Choroid plexus epithelial cell (primary cell): ENCODE results near the gene JADE2.

ENCODE experiments used
- DNase-seq: peaks from one replicate; pipeline ENCODE4 v3.0.0-alpha.2; 2010; ENCODE audit warnings: low read depth
- H3K4me3 ChIP-seq: 2 replicates; pipeline ENCODE4 v1.5.1; 2011; ENCODE audit warnings: low read depth, mild to moderate bottlenecking, control low read depth, low read length, moderate library complexity
- CTCF ChIP-seq: conservative IDR thresholded peaks from 2 replicates; pipeline ENCODE4 v1.5.1; 2011; ENCODE audit warnings: low read depth, mild to moderate bottlenecking, control low read depth, inconsistent platforms, low read length, moderate library complexity

The JADE2 gene

GRCh38 chr5:134608555-134608954, 83.1 kb downstream of the JADE2 start:
- no peak overlapping the region for H3K4me3 ChIP-seq
- no peak for TF ChIP-seq CTCF
- no peak for DNase-seq

GRCh38 chr5:134609232-134609851, 83.9 kb downstream of the JADE2 start:
- H3K4me3 ChIP-seq: no peak overlapping the region
- no peak for DNase-seq
- TF ChIP-seq CTCF: no peak

- DNase-seq: no peak
- no peak for TF ChIP-seq CTCF
- no peak overlapping the region for H3K4me3 ChIP-seq
Observed at GRCh38 chr5:134610725-134611124, 85.3 kb downstream of the JADE2 start.

GRCh38 chr5:134611515-134611914, 86.0 kb downstream of the JADE2 start:
- TF ChIP-seq CTCF: no peak
- no peak for DNase-seq
- no peak overlapping the region for H3K4me3 ChIP-seq

GRCh38 chr5:134614450-134615085, 89.1 kb downstream of the JADE2 start:
- no peak for TF ChIP-seq CTCF
- H3K4me3 ChIP-seq: no peak overlapping the region
- peak; percentile 40 for DNase-seq

GRCh38 chr5:134620634-134621033, 95.2 kb downstream of the JADE2 start:
- no peak for DNase-seq
- no peak overlapping the region for H3K4me3 ChIP-seq
- no peak for TF ChIP-seq CTCF

- TF ChIP-seq CTCF: no peak
- no peak for DNase-seq
- H3K4me3 ChIP-seq: no peak overlapping the region
Observed at GRCh38 chr5:134625559-134625958, 100.1 kb downstream of the JADE2 start.
